H1 (cell line): ENCODE measurements around the gene ARHGEF26. TPM values are rescaled to one million over a fixed set of nuclear protein-coding genes. Genes with fewer than 3 reads are reported as not detected.

Source experiments
- CTCF ChIA-PET: fragments of 300-600 bp; sonication (Branson Sonifier 250); formaldehyde crosslinking; loops from one replicate; lab custom pipeline; 2021; ENCODE audit not compliant: partially characterized antibody; lab: Charles Lee
- POLR2A ChIA-PET: fragments of 300-600 bp; sonication (Branson Sonifier 250); formaldehyde crosslinking; loops from one replicate; lab custom pipeline; 2021; ENCODE audit warnings: inconsistent platforms; ENCODE audit not compliant: partially characterized antibody; lab: Charles Lee
- DNase-seq, 2 experiments: peaks; one replicate each; pipeline versions ENCODE4 v3.0.0 to v3.0.0-alpha.2; 2010 to 2022; ENCODE audit warnings: low spot score in 2 of 2, low read depth in 1 of 2, mixed read lengths in 1 of 2
- FAIRE-seq: peaks from 2 replicates; lab custom pipeline; 2011; peaks lifted over from hg19 to GRCh38; lab: Jason Lieb, UNC
- H2AFZ ChIP-seq: 2 replicates; pipeline ENCODE4 v1.8.1; 2012; ENCODE audit warnings: low read length, inconsistent platforms
- H2AK5ac ChIP-seq: 2 replicates; pipeline ENCODE4 v1.6.1; 2013; ENCODE audit warnings: low read depth, low read length
- H2BK120ac ChIP-seq: replicated peaks from 2 replicates; pipeline ENCODE3; 2013; ENCODE audit warnings: low read depth, low read length, inconsistent platforms
- H2BK12ac ChIP-seq: 2 replicates; pipeline ENCODE4 v1.6.1; 2013; ENCODE audit warnings: low read depth, low read length
- H2BK15ac ChIP-seq: 2 replicates; pipeline ENCODE4 v1.6.1; 2013; ENCODE audit warnings: low read length
- H2BK20ac ChIP-seq: 2 replicates; pipeline ENCODE4 v1.6.1; 2013; ENCODE audit warnings: low read length
- H2BK5ac ChIP-seq: 2 replicates; pipeline ENCODE4 v1.6.1; 2013; ENCODE audit warnings: low read depth, low read length
- H3K14ac ChIP-seq: 2 replicates; pipeline ENCODE4 v1.6.1; 2013; ENCODE audit warnings: inconsistent platforms; ENCODE audit not compliant: insufficient read length
- H3K18ac ChIP-seq: 2 replicates; pipeline ENCODE4 v1.6.1; 2013; ENCODE audit warnings: low read length; ENCODE audit errors: extremely low read depth
- H3K23ac ChIP-seq: 2 replicates; pipeline ENCODE4 v1.6.1; 2013; ENCODE audit warnings: inconsistent platforms; ENCODE audit not compliant: insufficient read length
- H3K23me2 ChIP-seq: 2 replicates; pipeline ENCODE4 v1.6.1; 2013; ENCODE audit warnings: low read depth, low read length
- H3K27ac ChIP-seq: 2 replicates; pipeline ENCODE4 v1.6.1; 2011; ENCODE audit warnings: low read depth, low read length, inconsistent platforms
- H3K27me3 ChIP-seq, 4 experiments: replicated peaks in 1 of 4; 1 replicate in 1 of 4; 2 replicates in 3 of 4; pipeline versions ENCODE4 v1.6.1 to v1.8.1; 2011 to 2013; ENCODE audit warnings: low read length in 3 of 4, mild to moderate bottlenecking in 3 of 4, inconsistent platforms in 2 of 4, mixed read lengths in 2 of 4, moderate library complexity in 1 of 4; ENCODE audit not compliant: control insufficient read depth in 3 of 4, insufficient read depth in 3 of 4; ENCODE audit errors: extremely low read depth in 1 of 4
- H3K36me3 ChIP-seq, 4 experiments: 2 replicates each; pipeline versions ENCODE4 v1.6.1 to v1.8.1; 2011 to 2013; ENCODE audit warnings: mild to moderate bottlenecking in 4 of 4, low read length in 3 of 4, moderate library complexity in 2 of 4, control low read depth in 1 of 4, inconsistent platforms in 1 of 4; ENCODE audit not compliant: insufficient read depth in 4 of 4, control insufficient read depth in 2 of 4
- H3K4ac ChIP-seq: replicated peaks from 2 replicates; pipeline ENCODE3; 2013; ENCODE audit warnings: low read length, low read depth, mixed read lengths, inconsistent platforms; ENCODE audit not compliant: insufficient read length
- H3K4me1 ChIP-seq, 4 experiments: replicated peaks in 1 of 4; 1 replicate in 1 of 4; 2 replicates in 3 of 4; pipeline versions ENCODE4 v1.6.1 to v1.8.1; 2011 to 2013; ENCODE audit warnings: low read length in 3 of 4, inconsistent platforms in 2 of 4, mixed read lengths in 1 of 4; ENCODE audit not compliant: insufficient read depth in 4 of 4, control insufficient read depth in 3 of 4
- H3K4me2 ChIP-seq, 2 experiments: 2 replicates each; pipeline versions ENCODE4 v1.6.1 to v1.8.1; 2011 to 2013; ENCODE audit warnings: low read depth in 2 of 2, low read length in 2 of 2, control low read depth in 1 of 2, inconsistent platforms in 1 of 2, mild to moderate bottlenecking in 1 of 2; ENCODE audit not compliant: insufficient read depth in 1 of 2
- H3K4me3 ChIP-seq, 4 experiments: fragments of 200-600, 300-600 bp in 1 of 4; sonication (generic), shearing (Covaris generic), sonication (Bioruptor Twin) in 1 of 4; 2 replicates each; pipeline versions ENCODE4 v1.5.1 to v1.8.1; 2011 to 2016; ENCODE audit warnings: low read length in 4 of 4, low read depth in 3 of 4, control low read depth in 2 of 4, inconsistent platforms in 2 of 4, mild to moderate bottlenecking in 2 of 4, mixed read lengths in 1 of 4, moderate library complexity in 1 of 4; ENCODE audit not compliant: insufficient read depth in 2 of 4; ENCODE audit errors: extremely low read depth in 1 of 4
- H3K56ac ChIP-seq: replicated peaks from 2 replicates; pipeline ENCODE3; 2013; ENCODE audit warnings: low read depth, mild to moderate bottlenecking, mixed read lengths, low read length, inconsistent platforms; ENCODE audit not compliant: insufficient read length
- H3K79me1 ChIP-seq: 2 replicates; pipeline ENCODE4 v1.6.1; 2013; ENCODE audit warnings: low read depth, low read length, control low read depth
- H3K79me2 ChIP-seq, 2 experiments: 2 replicates each; pipeline versions ENCODE4 v1.6.1 to v1.8.1; 2012 to 2013; ENCODE audit warnings: low read length in 2 of 2, mild to moderate bottlenecking in 2 of 2, inconsistent platforms in 1 of 2; ENCODE audit not compliant: insufficient read depth in 2 of 2, control insufficient read depth in 1 of 2
- H3K9ac ChIP-seq, 4 experiments: replicated peaks in 1 of 4; 1 replicate in 1 of 4; 2 replicates in 3 of 4; pipeline versions ENCODE4 v1.6.1 to v1.8.1; 2011 to 2013; ENCODE audit warnings: low read depth in 3 of 4, low read length in 3 of 4, control low read depth in 2 of 4, mild to moderate bottlenecking in 2 of 4, moderate library complexity in 2 of 4, inconsistent platforms in 1 of 4; ENCODE audit errors: extremely low read depth in 1 of 4
- H3K9me3 ChIP-seq, 2 experiments: 2 replicates each; pipeline versions ENCODE4 v1.6.1 to v1.8.1; 2012 to 2013; ENCODE audit warnings: mild to moderate bottlenecking in 2 of 2, moderate library complexity in 2 of 2, control low read depth in 1 of 2, inconsistent platforms in 1 of 2, low read depth in 1 of 2, low read length in 1 of 2, mixed read lengths in 1 of 2; ENCODE audit not compliant: insufficient read depth in 2 of 2
- H4K20me1 ChIP-seq, 2 experiments: replicated peaks in 1 of 2; 2 replicates each; pipeline versions ENCODE3 to v1.8.1; 2011 to 2013; ENCODE audit warnings: inconsistent platforms in 2 of 2, low read length in 2 of 2, mild to moderate bottlenecking in 1 of 2; ENCODE audit not compliant: insufficient read depth in 2 of 2, control insufficient read depth in 1 of 2
- H4K5ac ChIP-seq: 2 replicates; pipeline ENCODE4 v1.6.1; 2013; ENCODE audit warnings: low read length, low read depth, mixed read lengths, inconsistent platforms; ENCODE audit not compliant: insufficient read length
- H4K8ac ChIP-seq: 2 replicates; pipeline ENCODE4 v1.8.0; 2013; ENCODE audit warnings: mild to moderate bottlenecking, moderate library complexity, low read length, inconsistent platforms; ENCODE audit not compliant: insufficient read depth; ENCODE audit errors: extremely low read depth
- H4K91ac ChIP-seq: replicated peaks from 2 replicates; pipeline ENCODE3; 2013; ENCODE audit warnings: low read length, mixed read lengths, inconsistent platforms; ENCODE audit not compliant: insufficient read length
- MAFK ChIP-seq: IDR thresholded peaks from 2 replicates; pipeline ENCODE4 v1.6.1; 2012; ENCODE audit warnings: low read depth, mild to moderate bottlenecking, improper control_type of control experiment, low read length
- POLR2A ChIP-seq, 2 experiments: IDR thresholded peaks; 1 replicate in 1 of 2; 2 replicates in 1 of 2; pipeline ENCODE4 v1.6.1; 2011; ENCODE audit warnings: low read depth in 2 of 2, low read length in 2 of 2, mild to moderate bottlenecking in 2 of 2; ENCODE audit errors: control extremely low read depth in 1 of 2
- RAD21 ChIP-seq, 2 experiments: IDR thresholded peaks in 1 of 2; conservative IDR thresholded peaks in 1 of 2; 2 replicates each; pipeline ENCODE4 v1.6.1; 2011; ENCODE audit warnings: low read depth in 2 of 2, low read length in 2 of 2, improper control_type of control experiment in 1 of 2, inconsistent platforms in 1 of 2, mild to moderate bottlenecking in 1 of 2, moderate library complexity in 1 of 2
- YY1 ChIP-seq: IDR thresholded peaks from 2 replicates; pipeline ENCODE4 v1.6.1; 2011; ENCODE audit warnings: low read depth, mild to moderate bottlenecking, low read length
- WGBS, 2 experiments: shearing (Covaris generic) in 1 of 2; methylation state at CpG; one replicate each; pipeline versions ENCODE4 v1.1.6 to v1.1.7; 2013 to 2015; ENCODE audit warnings: low lambda C conversion rate in 2 of 2, mixed read lengths in 2 of 2, inconsistent platforms in 1 of 2, low coverage in 1 of 2, missing lambda C conversion rate in 1 of 2; ENCODE audit not compliant: insufficient replicate concordance in 2 of 2, insufficient coverage in 1 of 2, insufficient read length in 1 of 2; ENCODE audit errors: extremely low coverage in 1 of 2, missing lambda C conversion rate in 1 of 2; 5-methylcytosine and 5-hydroxymethylcytosine counted together
- long read RNA-seq, 2 experiments: library from RNA in 1 of 2; library from capped mRNA in 1 of 2; stranded (forward); transcript quantifications; one replicate each; pipeline ENCODE4 v2.0.0, GENCODE V29; 2021; ENCODE audit warnings: inconsistent platforms in 1 of 2
- polyA minus RNA-seq, 3 experiments: library from RNA; depleted of rRNA, polyadenylated mRNA; stranded (reverse); fragments of >200 nt; gene quantifications; 1 replicate in 2 of 3; 2 replicates in 1 of 3; pipeline ENCODE4 v1.2.3, GENCODE V29; 2011
- polyA plus RNA-seq, 7 experiments: library from polyadenylated mRNA; depleted of rRNA in 3 of 7; stranded (reverse) in 5 of 7; unstranded in 2 of 7; fragments of >200 nt in 5 of 7; fragments of 200-250 nt in 2 of 7; gene quantifications; 1 replicate in 5 of 7; 2 replicates in 1 of 7; 4 replicates in 1 of 7; pipeline versions ENCODE4 v1.2.1 to v1.2.3, GENCODE V29; 2011 to 2013; ENCODE audit warnings: missing spikeins in 2 of 7, mixed read lengths in 2 of 7
- total RNA-seq: library from RNA; stranded (reverse); fragmentation: NEBNext Ultra II Directional; extraction: Animal tissue kit (Norgen Biotek cat#: 25700); gene quantifications from 2 replicates; pipeline ENCODE4 v1.2.1, GENCODE V29; 2021

The ARHGEF26 gene, protein sequence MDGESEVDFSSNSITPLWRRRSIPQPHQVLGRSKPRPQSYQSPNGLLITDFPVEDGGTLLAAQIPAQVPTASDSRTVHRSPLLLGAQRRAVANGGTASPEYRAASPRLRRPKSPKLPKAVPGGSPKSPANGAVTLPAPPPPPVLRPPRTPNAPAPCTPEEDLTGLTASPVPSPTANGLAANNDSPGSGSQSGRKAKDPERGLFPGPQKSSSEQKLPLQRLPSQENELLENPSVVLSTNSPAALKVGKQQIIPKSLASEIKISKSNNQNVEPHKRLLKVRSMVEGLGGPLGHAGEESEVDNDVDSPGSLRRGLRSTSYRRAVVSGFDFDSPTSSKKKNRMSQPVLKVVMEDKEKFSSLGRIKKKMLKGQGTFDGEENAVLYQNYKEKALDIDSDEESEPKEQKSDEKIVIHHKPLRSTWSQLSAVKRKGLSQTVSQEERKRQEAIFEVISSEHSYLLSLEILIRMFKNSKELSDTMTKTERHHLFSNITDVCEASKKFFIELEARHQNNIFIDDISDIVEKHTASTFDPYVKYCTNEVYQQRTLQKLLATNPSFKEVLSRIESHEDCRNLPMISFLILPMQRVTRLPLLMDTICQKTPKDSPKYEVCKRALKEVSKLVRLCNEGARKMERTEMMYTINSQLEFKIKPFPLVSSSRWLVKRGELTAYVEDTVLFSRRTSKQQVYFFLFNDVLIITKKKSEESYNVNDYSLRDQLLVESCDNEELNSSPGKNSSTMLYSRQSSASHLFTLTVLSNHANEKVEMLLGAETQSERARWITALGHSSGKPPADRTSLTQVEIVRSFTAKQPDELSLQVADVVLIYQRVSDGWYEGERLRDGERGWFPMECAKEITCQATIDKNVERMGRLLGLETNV
- 13.3 and 15.6 TPM in 2 replicates for total RNA-seq
- 3.1 and 4.9 TPM in 2 replicates for polyA plus RNA-seq (2011; rRNA removed)
- polyA plus RNA-seq (2011; cell fraction: cytosol; rRNA removed): 4.6 TPM
- polyA plus RNA-seq (2011; cell fraction: nucleus; rRNA removed): 6.1 TPM
- polyA plus RNA-seq (2012, experiment 1 of 2): 6.7 to 10.7 TPM (median 7.6 TPM) in 4 replicates
- 0.94 TPM for polyA plus RNA-seq (2012, experiment 2 of 2)
- polyA plus RNA-seq (2013, experiment 1 of 2): 7.8 TPM
- polyA plus RNA-seq (2013, experiment 2 of 2): 7.9 TPM
- polyA minus RNA-seq (2011; rRNA and poly(A)+ RNA removed): 4.1 and 4.9 TPM in 2 replicates
- polyA minus RNA-seq (2011; cell fraction: cytosol; rRNA and poly(A)+ RNA removed): 6.0 TPM
- 21.3 TPM for polyA minus RNA-seq (2011; cell fraction: nucleus; rRNA and poly(A)+ RNA removed)
- long read RNA-seq, experiment 1, partial matches to known transcripts: 3 of 12 reads
- long read RNA-seq, experiment 1, other reads (novel, unspliced or antisense): 8 of 12 reads
- long read RNA-seq, experiment 2: 0 reads

DNA sequence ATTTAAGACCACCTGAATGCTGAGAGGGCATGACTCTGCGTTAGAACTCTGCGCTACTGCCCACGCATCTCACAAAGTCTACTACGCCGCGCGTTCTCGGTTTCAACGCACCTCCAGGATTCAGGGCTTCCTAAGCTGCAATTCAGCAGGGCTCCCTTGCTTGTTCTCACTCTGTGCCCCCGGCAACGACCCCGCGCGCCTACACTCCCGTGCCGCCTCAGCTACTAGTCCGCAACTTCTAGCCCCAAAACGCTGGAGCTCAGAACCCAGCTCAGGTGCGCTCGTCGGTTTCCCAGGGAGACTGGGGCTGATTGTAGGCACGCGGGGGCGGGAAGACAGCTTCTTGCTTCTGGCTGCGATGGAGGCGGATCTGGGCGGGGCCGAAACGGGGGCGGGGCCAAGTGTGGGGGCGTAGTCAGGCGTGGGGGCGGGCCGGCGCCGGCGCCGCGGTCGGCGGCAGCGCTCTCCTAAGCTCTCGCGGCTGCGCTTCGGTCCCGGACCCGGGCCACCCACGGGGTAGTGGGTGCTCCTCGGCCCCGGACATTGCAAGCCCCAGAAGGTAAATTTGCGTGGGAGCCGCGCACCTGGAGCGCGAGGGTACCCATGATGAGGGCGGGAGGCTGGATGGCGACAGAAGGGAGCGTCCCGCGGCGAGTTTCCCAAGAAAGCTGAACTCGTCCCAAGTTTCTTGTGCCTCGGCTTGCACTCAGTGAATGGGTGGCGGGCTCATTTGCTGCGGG lies at the start of gene ARHGEF26:
Gene ARHGEF26, plus strand, starts transcription at position 430 of the 740 bp plus-strand sequence. CDS start 603 bp downstream, outside the sequence.
- Histone ChIP-seq H3K4me2 (peak within 1 kb of the TSS; percentile 90 to 96), H2BK5ac (no peak within 1 kb of the TSS), H2BK120ac (no peak within 1 kb of the TSS), H3K23me2 (peaks cover 19% of the 10 kb centered on the region), H4K5ac (peak within 1 kb of the TSS; percentile 30), H2AK5ac (no peak within 1 kb of the TSS), H3K36me3 (no peaks in the 10 kb centered on the region; a peak in 1 of 8 replicates), H3K9me3 (no peaks in the 10 kb centered on the region), H2BK12ac (0 out of 2 replicates have a peak within 1 kb of the TSS, but pooled peaks have one; percentile 20), H3K23ac (no peak within 1 kb of the TSS), H3K79me1 (no peaks in the 10 kb centered on the region; the same call in 1 of the 2 replicates), H2BK20ac (no peak within 1 kb of the TSS), H4K8ac (peak within 1 kb of the TSS; percentile 86), H2BK15ac (no peak within 1 kb of the TSS), H3K56ac (peak within 1 kb of the TSS; percentile 24), H3K27ac (no peak within 1 kb of the TSS), H3K4me3 (peak within 1 kb of the TSS; percentile 75 to 85 (median 82)), H2AFZ (peak within 1 kb of the TSS; percentile 75), H3K4ac (no peak within 1 kb of the TSS), H3K4me1 (peaks cover 0 to 5% (median 1%) of the 10 kb centered on the region in 4 experiments; a peak in 2 of 7 replicates), H3K14ac (no peak within 1 kb of the TSS), H3K18ac (peak within 1 kb of the TSS; percentile 25), H3K27me3 (peaks cover 0 to 20% (median 11%) of the 10 kb centered on the region in 4 experiments; a peak in 5 of 7 replicates), H3K9ac (peak within 1 kb of the TSS; percentile 61 to 68 (median 64)), H4K91ac (no peak within 1 kb of the TSS), H3K79me2 (peaks cover 0 to 18% of the 10 kb centered on the region in 2 experiments; a peak in 2 of 4 replicates), H4K20me1 (peaks cover 3 to 5% of the 10 kb centered on the region in 2 experiments)
- ChIA-PET POLR2A (interaction anchor here (0.8 to 1.9 kb wide), 5 partner anchors 8 to 197 kb away, joined by 3 to 7 read pairs (median 3); no protein-coding TSS in a partner anchor), CTCF (interaction anchor here (0.8 to 3.6 kb wide), 6 partner anchors 9 to 133 kb away, joined by 3 to 24 read pairs (median 4); no protein-coding TSS in a partner anchor)
- FAIRE-seq: no peak
- 2% methylated on average over 32 of the region's 66 CpGs; no CpG with 5 or more reads in 1 of the 2 experiments for WGBS, 2 experiments
- DNase-seq: peak; percentile 59 to 98
- TF ChIP-seq YY1 (peak; percentile 32; the same call in 1 of the 2 replicates), RAD21 (IDR thresholded peaks at IDR 0.05 in 1 of 2, conservative IDR thresholded peaks at IDR 0.05 in 1 of 2; ENCODE audit: low read depth in 2 of 2, low read length in 2 of 2) (0 out of 4 replicates have a peak, but pooled peaks of 1 of the 2 experiments have one; percentile 7), POLR2A (IDR thresholded peaks at IDR 0.05; ENCODE audit: control extremely low read depth in 1 of 2, low read depth in 2 of 2, low read length in 2 of 2) (peak in 1 of 2 experiments; percentile 42; a peak in 1 of 3 replicates), MAFK (no peak)
